Suprapubic skin (tissue), 4 donors: ENCODE data around the gene ZNF892. TPM values are rescaled to one million over a fixed set of nuclear protein-coding genes. Genes with fewer than 3 reads are reported as not detected.

Source experiments
- DNase-seq, 2 donors: peaks; one replicate each; pipeline ENCODE4 v3.0.0-alpha.2; 2019; ENCODE audit warnings: low spot score in 2 of 2
- H3K27ac ChIP-seq: fragments of 200-600 bp; sonication (generic); one replicate; pipeline ENCODE4 v1.5.1; 2019
- H3K27me3 ChIP-seq: fragments of 200-600 bp; sonication (generic); one replicate; pipeline ENCODE4 v1.5.1; 2019
- H3K36me3 ChIP-seq: fragments of 200-600 bp; sonication (generic); one replicate; pipeline ENCODE4 v1.5.1; 2019
- H3K4me1 ChIP-seq: fragments of 200-600 bp; sonication (generic); one replicate; pipeline ENCODE4 v1.5.1; 2019
- H3K4me3 ChIP-seq: fragments of 200-600 bp; sonication (generic); one replicate; pipeline ENCODE4 v1.5.1; 2019; ENCODE audit warnings: mild to moderate bottlenecking
- H3K9me3 ChIP-seq: fragments of 200-600 bp; sonication (generic); one replicate; pipeline ENCODE4 v1.5.1; 2019
- CTCF ChIP-seq, 2 donors: fragments of 200-600 bp in 1 of 2; fragments of 450-650 bp in 1 of 2; sonication (generic) in 1 of 2; IDR thresholded peaks; one replicate each; pipeline ENCODE4 v1.5.1; 2016 to 2019; ENCODE audit warnings: antibody characterized with exemption in 2 of 2, mild to moderate bottlenecking in 1 of 2, moderate library complexity in 1 of 2
- EP300 ChIP-seq: sonication (generic); formaldehyde crosslinking; IDR thresholded peaks from one replicate; pipeline ENCODE4 v1.6.1; 2017; ENCODE audit warnings: antibody characterized with exemption
- POLR2A ChIP-seq, 2 donors: fragments of 450-650 bp; IDR thresholded peaks; one replicate each; pipeline ENCODE4 v1.6.1; 2017; ENCODE audit warnings: antibody characterized with exemption in 2 of 2, mild to moderate bottlenecking in 2 of 2, moderate library complexity in 2 of 2
- POLR2AphosphoS5 ChIP-seq, 3 donors: sonication (generic); formaldehyde crosslinking; IDR thresholded peaks; one replicate each; pipeline ENCODE4 v1.6.1; 2017; ENCODE audit warnings: antibody characterized with exemption in 3 of 3
- WGBS: methylation state at CpG from one replicate; pipeline ENCODE4 v1.1.5; 2018; 5-methylcytosine and 5-hydroxymethylcytosine counted together
- total RNA-seq, 4 donors: library from RNA; depleted of rRNA; stranded (reverse); fragments of >200 nt; gene quantifications; one replicate each; pipeline ENCODE4 v1.1.0, GENCODE V29; 2016

Gene ZNF892
- total RNA-seq, 4 donors from 2014 or later = 1.6 to 3.2 (median 2.6) TPM

DNA sequence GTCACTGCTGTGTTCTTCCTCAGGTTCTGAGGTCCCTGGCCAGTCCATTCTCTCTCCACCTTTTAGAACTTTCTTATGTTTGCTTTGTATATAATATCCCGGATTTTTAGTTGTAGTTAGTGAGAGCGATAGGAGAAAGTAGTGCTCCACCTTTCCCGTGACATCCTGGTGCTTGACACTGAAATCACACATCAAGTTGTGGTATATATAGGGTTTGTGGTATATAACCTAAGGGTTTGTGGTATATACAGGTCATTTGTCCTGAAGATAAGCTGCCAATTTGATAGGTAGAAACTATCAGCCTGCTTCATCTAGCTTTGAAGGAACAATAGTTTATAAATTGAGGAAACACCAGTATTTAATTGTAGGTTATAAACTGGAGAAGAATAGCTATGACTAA lies 13.1 kb downstream of the ZNF892 start:
- no peak overlapping the region for H3K4me3 ChIP-seq
- no peak for TF ChIP-seq POLR2A (IDR thresholded peaks at IDR 0.05)
- no peak for TF ChIP-seq POLR2AphosphoS5 (IDR thresholded peaks at IDR 0.05)
- TF ChIP-seq CTCF (IDR thresholded peaks at IDR 0.05) = no peak
- no peak for TF ChIP-seq EP300
- H3K4me1 ChIP-seq = no peaks in the 10 kb centered on the region
- H3K27me3 ChIP-seq = no peaks in the 10 kb centered on the region
- H3K9me3 ChIP-seq = peaks cover 55% of the 10 kb centered on the region
- 99% methylated on average over 3 of the region's 3 CpGs for WGBS
- no peak for DNase-seq
- H3K27ac ChIP-seq = no peak overlapping the region
- H3K36me3 ChIP-seq = peaks cover 8% of the 10 kb centered on the region

DNA sequence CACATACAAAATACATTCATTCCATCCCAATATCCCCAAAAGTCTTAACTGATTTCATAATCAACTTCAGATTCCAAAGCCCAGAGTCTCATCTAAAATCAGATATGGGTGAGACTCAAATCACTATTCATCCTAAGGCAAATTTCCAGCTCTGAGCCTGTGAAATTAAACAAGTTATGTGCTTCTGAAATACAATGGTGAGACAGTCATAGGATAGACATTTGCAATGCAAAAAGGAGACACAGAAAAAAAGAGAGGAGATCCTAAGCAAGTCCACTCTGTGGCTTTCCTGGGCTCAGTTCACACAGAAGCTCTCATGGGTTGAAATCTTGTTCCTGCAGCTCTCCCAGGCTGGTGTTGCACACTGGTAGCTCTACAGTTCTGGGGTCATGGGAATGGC lies 18.3 kb downstream of the ZNF892 start:
- H3K36me3 ChIP-seq = no peaks in the 10 kb centered on the region
- no peaks in the 10 kb centered on the region for H3K27me3 ChIP-seq
- H3K4me1 ChIP-seq = no peaks in the 10 kb centered on the region
- no peak overlapping the region for H3K27ac ChIP-seq
- no peak for DNase-seq
- H3K4me3 ChIP-seq = no peak overlapping the region
- no peak for TF ChIP-seq EP300
- TF ChIP-seq POLR2AphosphoS5 (IDR thresholded peaks at IDR 0.05) = no peak
- no peak for TF ChIP-seq POLR2A (IDR thresholded peaks at IDR 0.05)
- no peak for TF ChIP-seq CTCF (IDR thresholded peaks at IDR 0.05)
- peaks cover 12% of the 10 kb centered on the region for H3K9me3 ChIP-seq

DNA sequence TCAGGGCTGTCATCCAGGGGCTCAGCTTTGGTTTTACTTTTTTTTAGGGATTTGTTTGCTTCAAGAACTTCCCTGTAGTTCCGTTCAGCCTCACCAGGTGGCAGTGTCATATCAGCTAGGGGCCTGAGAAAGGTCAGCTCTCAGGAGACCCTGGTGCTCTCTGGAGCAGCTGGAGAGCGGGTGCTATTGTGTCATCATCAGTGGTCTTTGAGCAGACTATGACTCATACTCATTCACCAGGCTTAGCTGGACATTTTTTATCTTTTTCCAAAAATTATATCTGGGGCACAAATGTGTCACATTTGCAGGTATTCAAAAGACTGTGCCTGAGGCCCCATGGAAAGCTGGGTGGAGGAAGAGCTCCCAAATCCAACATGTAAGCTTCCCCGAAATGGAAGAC lies 24.4 kb downstream of the ZNF892 start:
- Histone ChIP-seq H3K27ac (no peak overlapping the region), H3K9me3 (no peaks in the 10 kb centered on the region), H3K27me3 (no peaks in the 10 kb centered on the region), H3K4me1 (no peaks in the 10 kb centered on the region), H3K36me3 (no peaks in the 10 kb centered on the region), H3K4me3 (no peak overlapping the region)
- TF ChIP-seq POLR2A (IDR thresholded peaks at IDR 0.05) = no peak
- TF ChIP-seq CTCF (IDR thresholded peaks at IDR 0.05) = peak; percentile 30 to 66
- 41% methylated on average over 3 of the region's 3 CpGs for WGBS
- peak in 1 of 2 donors; percentile 58 for DNase-seq

- H3K4me3 ChIP-seq = no peak overlapping the region
- TF ChIP-seq CTCF (IDR thresholded peaks at IDR 0.05) = no peak
- no peak for TF ChIP-seq EP300
- no peak for TF ChIP-seq POLR2A (IDR thresholded peaks at IDR 0.05)
- TF ChIP-seq POLR2AphosphoS5 (IDR thresholded peaks at IDR 0.05) = no peak
- no peaks in the 10 kb centered on the region for H3K27me3 ChIP-seq
- H3K27ac ChIP-seq = no peak overlapping the region
- no peaks in the 10 kb centered on the region for H3K9me3 ChIP-seq
- 83% methylated on average over 1 of the region's 1 CpG for WGBS
- DNase-seq = no peak
- H3K4me1 ChIP-seq = no peaks in the 10 kb centered on the region
- H3K36me3 ChIP-seq = no peaks in the 10 kb centered on the region
Observed at GRCh38 chr2:95232232-95232631, 24.9 kb downstream of the ZNF892 start.

GRCh38 chr2:95234286-95234785 lies 27.0 kb downstream of the ZNF892 start:
- DNase-seq = no peak
- no peaks in the 10 kb centered on the region for H3K9me3 ChIP-seq
- H3K4me1 ChIP-seq = no peaks in the 10 kb centered on the region
- no peak overlapping the region for H3K27ac ChIP-seq
- no peaks in the 10 kb centered on the region for H3K27me3 ChIP-seq
- H3K4me3 ChIP-seq = no peak overlapping the region
- H3K36me3 ChIP-seq = no peaks in the 10 kb centered on the region
- TF ChIP-seq CTCF (IDR thresholded peaks at IDR 0.05) = no peak
- no peak for TF ChIP-seq POLR2A (IDR thresholded peaks at IDR 0.05)
- no peak for TF ChIP-seq EP300
- 86% methylated on average over 5 of the region's 5 CpGs for WGBS
